ENCODE results near the gene CALB2. TPM values are rescaled to one million over a fixed set of nuclear protein-coding genes. Genes with fewer than 3 reads are reported as not detected.

The CALB2 gene
- total and polyA plus RNA-seq, 2 of the 4 experiments (the other 2 are of a cell fraction) = 0.18 to 0.32 TPM

DNA sequence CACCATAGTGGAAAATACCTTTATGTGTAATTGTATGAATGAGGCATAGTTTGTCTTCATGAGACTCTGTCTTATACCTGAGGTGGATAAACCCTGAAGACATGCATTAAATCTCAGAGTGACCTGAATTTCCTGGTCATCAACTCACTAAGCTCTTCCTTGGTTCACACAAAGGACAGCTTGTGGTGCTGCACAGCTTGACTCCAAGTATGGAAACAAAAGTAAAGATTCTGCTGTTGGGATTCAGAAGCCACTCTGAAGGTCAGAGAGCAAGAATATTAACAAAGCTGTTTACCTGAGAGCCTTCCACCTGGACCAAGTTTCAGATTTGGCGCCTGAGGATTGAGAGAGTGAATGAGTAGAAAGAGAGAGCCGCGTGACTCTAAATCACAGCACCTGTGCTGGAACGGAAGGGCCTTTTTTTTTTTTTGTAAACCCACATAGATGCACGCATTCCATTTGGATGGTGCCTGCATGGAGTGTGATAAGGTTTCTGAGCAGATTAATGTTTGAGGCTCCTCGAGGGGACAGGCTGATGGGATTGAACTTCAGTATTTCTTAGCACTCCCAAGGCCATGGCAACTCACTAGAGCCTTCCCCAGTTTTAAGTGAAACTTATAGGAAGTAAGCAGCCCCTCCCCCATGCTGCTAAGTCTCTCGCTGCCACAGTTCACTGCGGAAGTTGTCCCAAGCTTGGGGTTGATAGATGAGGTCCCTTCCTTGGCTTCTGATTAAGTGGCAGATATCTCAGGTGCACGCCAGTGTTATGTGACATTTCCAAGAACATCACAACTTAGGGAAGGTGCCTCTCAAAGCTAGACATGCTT lies 28.7 kb downstream of the CALB2 start:
- Histone ChIP-seq H3K9me3 (ENCODE audit: control insufficient read depth, insufficient read depth, low read length) (no peaks in the 10 kb centered on the region), H2BK5ac (ENCODE audit: low read depth, low read length, poor library complexity, severe bottlenecking) (no peak overlapping the region), H3K4me1 (ENCODE audit: control insufficient read depth, insufficient read depth, low read length) (no peaks in the 10 kb centered on the region), H4K5ac (ENCODE audit: low read depth, low read length) (no peak overlapping the region), H3K4me2 (ENCODE audit: low read depth, low read length) (no peak overlapping the region), H2AK9ac (replicated peaks; ENCODE audit: low read depth, low read length, poor library complexity) (no peak overlapping the region), H3K36me3 (ENCODE audit: control insufficient read depth, insufficient read depth, low read length) (no peaks in the 10 kb centered on the region), H3K23ac (ENCODE audit: low read depth, low read length) (no peak overlapping the region), H3K27me3 (ENCODE audit: control insufficient read depth, insufficient read depth, low read length) (no peaks in the 10 kb centered on the region; the same call in 1 of the 2 replicates), H3K9me1 (ENCODE audit: insufficient read depth, low read length) (0 out of 2 replicates have a peak, but pooled peaks cover 3% of the 10 kb centered on the region), H4K91ac (ENCODE audit: insufficient read depth, low read depth, low read length) (no peak overlapping the region), H3K4ac (ENCODE audit: low read depth, low read length) (no peak overlapping the region), H2BK15ac (ENCODE audit: low read depth, low read length) (no peak overlapping the region), H2AK5ac (ENCODE audit: low read depth, low read length) (no peak overlapping the region), H4K8ac (ENCODE audit: low read depth in 2 of 2, low read length in 2 of 2) (no peak overlapping the region), H3K9ac (ENCODE audit: low read depth, low read length) (no peak overlapping the region), H3K18ac (ENCODE audit: low read depth, low read length) (no peak overlapping the region), H3K79me1 (ENCODE audit: low read depth in 1 of 2, low read length in 2 of 2) (no peaks in the 10 kb centered on the region), H3K27ac (ENCODE audit: insufficient read depth, low read length) (no peak overlapping the region), H3K56ac (ENCODE audit: extremely low read depth, insufficient read depth, low read length) (no peak overlapping the region), H2BK20ac (ENCODE audit: low read depth, low read length) (no peak overlapping the region), H2BK120ac (ENCODE audit: low read depth, low read length) (no peak overlapping the region), H3K4me3 (ENCODE audit: insufficient read depth, low read depth, low read length) (no peak overlapping the region), H2AFZ (replicated peaks; ENCODE audit: low read length, poor library complexity) (no peak overlapping the region), H3K14ac (replicated peaks; ENCODE audit: low read depth, low read length) (no peak overlapping the region), H4K20me1 (ENCODE audit: insufficient read depth, low read length) (no peaks in the 10 kb centered on the region)
- intact Hi-C loops (cut with micrococcal nuclease) (no loop called here), in situ Hi-C loops (cut with MboI; ENCODE audit: low sequenced_read_pairs) (no loop called here), dilution Hi-C loops (cut with HindIII; ENCODE audit: low sequenced_read_pairs, unreplicated experiment) (no loop called here)
- WGBS, 2 experiments (ENCODE audit: extremely low coverage in 2 of 2, insufficient read length in 1 of 2) = no CpG with 5 or more reads among the region's 9 CpGs
- BruUV-seq (replicated peaks) = no TSS peak
- POLR2A ChIA-PET (ENCODE audit: unreplicated experiment) = no interaction called here
- TF ChIP-seq BHLHE40 (IDR thresholded peaks at IDR 0.05; ENCODE audit: low read depth, low read length) (no peak), MXI1 (IDR thresholded peaks at IDR 0.05; ENCODE audit: borderline replicate concordance, low read depth, low read length) (no peak), RFX5 (IDR thresholded peaks at IDR 0.05; ENCODE audit: low read depth, low read length) (no peak), NFE2L2 (IDR thresholded peaks at IDR 0.05; ENCODE audit: low read depth, low read length) (no peak), MAZ (IDR thresholded peaks at IDR 0.05; ENCODE audit: borderline replicate concordance, low read depth, low read length) (no peak), POLR2A (IDR thresholded peaks at IDR 0.05; ENCODE audit: low read depth, low read length) (no peak), SMC3 (IDR thresholded peaks at IDR 0.05; ENCODE audit: low read depth, low read length) (no peak), CEBPB (IDR thresholded peaks at IDR 0.05; ENCODE audit: low read depth, low read length) (no peak), FOS (IDR thresholded peaks at IDR 0.05; ENCODE audit: low read depth, low read length) (no peak), ELK1 (IDR thresholded peaks at IDR 0.05; ENCODE audit: borderline replicate concordance, low read depth, low read length) (no peak), RCOR1 (IDR thresholded peaks at IDR 0.05; ENCODE audit: insufficient replicate concordance, low read length) (no peak), CHD1 (IDR thresholded peaks at IDR 0.05; ENCODE audit: low read depth, low read length) (no peak), MAFK (IDR thresholded peaks at IDR 0.05; ENCODE audit: low read depth, low read length) (no peak), RAD21 (IDR thresholded peaks at IDR 0.05; ENCODE audit: low read length) (no peak), USF2 (IDR thresholded peaks at IDR 0.05; ENCODE audit: low read depth, low read length) (no peak)
- TF ChIP-seq, protein P1, sequence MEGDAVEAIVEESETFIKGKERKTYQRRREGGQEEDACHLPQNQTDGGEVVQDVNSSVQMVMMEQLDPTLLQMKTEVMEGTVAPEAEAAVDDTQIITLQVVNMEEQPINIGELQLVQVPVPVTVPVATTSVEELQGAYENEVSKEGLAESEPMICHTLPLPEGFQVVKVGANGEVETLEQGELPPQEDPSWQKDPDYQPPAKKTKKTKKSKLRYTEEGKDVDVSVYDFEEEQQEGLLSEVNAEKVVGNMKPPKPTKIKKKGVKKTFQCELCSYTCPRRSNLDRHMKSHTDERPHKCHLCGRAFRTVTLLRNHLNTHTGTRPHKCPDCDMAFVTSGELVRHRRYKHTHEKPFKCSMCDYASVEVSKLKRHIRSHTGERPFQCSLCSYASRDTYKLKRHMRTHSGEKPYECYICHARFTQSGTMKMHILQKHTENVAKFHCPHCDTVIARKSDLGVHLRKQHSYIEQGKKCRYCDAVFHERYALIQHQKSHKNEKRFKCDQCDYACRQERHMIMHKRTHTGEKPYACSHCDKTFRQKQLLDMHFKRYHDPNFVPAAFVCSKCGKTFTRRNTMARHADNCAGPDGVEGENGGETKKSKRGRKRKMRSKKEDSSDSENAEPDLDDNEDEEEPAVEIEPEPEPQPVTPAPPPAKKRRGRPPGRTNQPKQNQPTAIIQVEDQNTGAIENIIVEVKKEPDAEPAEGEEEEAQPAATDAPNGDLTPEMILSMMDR (conservative IDR thresholded peaks at IDR 0.05; ENCODE audit: low read depth, low read length) = no peak
- CTCF ChIA-PET = no interaction called here
- no peak for ATAC-seq (ENCODE audit: low read depth)
- DNase-seq = no peak
